PFSK-1 (cell line): ENCODE results near the gene JPT2.

Source experiments
- FOXP2 ChIP-seq: optimal IDR thresholded peaks from 2 replicates; pipeline ENCODE3; 2011; ENCODE audit warnings: borderline replicate concordance, control low read depth, inconsistent platforms; ENCODE audit not compliant: insufficient read depth; ENCODE audit errors: extremely low read length, extremely low read depth
- POLR2AphosphoS5 ChIP-seq: IDR thresholded peaks from 2 replicates; pipeline ENCODE4 v1.6.1; 2012; ENCODE audit warnings: low read depth, mild to moderate bottlenecking, control low read depth, low read length, moderate library complexity
- SIN3A ChIP-seq: IDR thresholded peaks from 2 replicates; pipeline ENCODE4 v1.6.1; 2012; ENCODE audit warnings: mild to moderate bottlenecking, low read length, moderate library complexity, borderline replicate concordance; ENCODE audit not compliant: insufficient read depth
- TAF1 ChIP-seq: IDR thresholded peaks from 2 replicates; pipeline ENCODE4 v1.6.1; 2012; ENCODE audit warnings: low read length, control low read depth, borderline replicate concordance; ENCODE audit not compliant: insufficient read depth
- TF ChIP-seq, protein P1 (sequence below), 2 experiments: IDR thresholded peaks; 2 replicates each; pipeline versions ENCODE4 v1.6.1 to v1.8.0; 2011 to 2012; ENCODE audit warnings: low read depth in 2 of 2, low read length in 2 of 2, control low read depth in 1 of 2, inconsistent platforms in 1 of 2, mild to moderate bottlenecking in 1 of 2, moderate library complexity in 1 of 2; ENCODE audit not compliant: insufficient read depth in 1 of 2

JPT2 gene

DNA sequence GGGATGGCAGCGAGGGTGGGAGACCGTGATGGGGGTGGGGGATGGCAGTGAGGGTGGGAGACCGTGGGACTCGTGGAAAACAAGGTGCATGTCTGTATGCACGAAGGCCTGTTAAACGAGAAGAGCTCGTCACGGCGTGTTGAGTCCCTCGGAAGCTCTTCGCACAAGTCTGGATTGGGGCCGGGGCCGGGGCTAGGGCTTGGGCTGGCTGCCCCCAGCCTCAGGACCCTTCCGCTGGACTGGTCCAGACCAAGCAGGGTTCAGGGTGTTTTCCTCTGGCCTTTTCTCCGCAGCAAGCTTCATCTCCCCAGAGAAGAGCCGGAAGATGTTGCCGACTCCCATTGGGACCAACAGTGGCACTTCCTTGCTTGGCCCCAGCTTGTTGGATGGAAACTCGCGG lies 7.7 kb upstream of the JPT2 start:
- TF ChIP-seq SIN3A: no peak
- no peak for TF ChIP-seq FOXP2
- TF ChIP-seq TAF1: no peak
- TF ChIP-seq, protein P1, sequence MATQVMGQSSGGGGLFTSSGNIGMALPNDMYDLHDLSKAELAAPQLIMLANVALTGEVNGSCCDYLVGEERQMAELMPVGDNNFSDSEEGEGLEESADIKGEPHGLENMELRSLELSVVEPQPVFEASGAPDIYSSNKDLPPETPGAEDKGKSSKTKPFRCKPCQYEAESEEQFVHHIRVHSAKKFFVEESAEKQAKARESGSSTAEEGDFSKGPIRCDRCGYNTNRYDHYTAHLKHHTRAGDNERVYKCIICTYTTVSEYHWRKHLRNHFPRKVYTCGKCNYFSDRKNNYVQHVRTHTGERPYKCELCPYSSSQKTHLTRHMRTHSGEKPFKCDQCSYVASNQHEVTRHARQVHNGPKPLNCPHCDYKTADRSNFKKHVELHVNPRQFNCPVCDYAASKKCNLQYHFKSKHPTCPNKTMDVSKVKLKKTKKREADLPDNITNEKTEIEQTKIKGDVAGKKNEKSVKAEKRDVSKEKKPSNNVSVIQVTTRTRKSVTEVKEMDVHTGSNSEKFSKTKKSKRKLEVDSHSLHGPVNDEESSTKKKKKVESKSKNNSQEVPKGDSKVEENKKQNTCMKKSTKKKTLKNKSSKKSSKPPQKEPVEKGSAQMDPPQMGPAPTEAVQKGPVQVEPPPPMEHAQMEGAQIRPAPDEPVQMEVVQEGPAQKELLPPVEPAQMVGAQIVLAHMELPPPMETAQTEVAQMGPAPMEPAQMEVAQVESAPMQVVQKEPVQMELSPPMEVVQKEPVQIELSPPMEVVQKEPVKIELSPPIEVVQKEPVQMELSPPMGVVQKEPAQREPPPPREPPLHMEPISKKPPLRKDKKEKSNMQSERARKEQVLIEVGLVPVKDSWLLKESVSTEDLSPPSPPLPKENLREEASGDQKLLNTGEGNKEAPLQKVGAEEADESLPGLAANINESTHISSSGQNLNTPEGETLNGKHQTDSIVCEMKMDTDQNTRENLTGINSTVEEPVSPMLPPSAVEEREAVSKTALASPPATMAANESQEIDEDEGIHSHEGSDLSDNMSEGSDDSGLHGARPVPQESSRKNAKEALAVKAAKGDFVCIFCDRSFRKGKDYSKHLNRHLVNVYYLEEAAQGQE (IDR thresholded peaks at IDR 0.05; ENCODE audit: insufficient read depth in 1 of 2, low read depth in 2 of 2, low read length in 2 of 2): no peak
- TF ChIP-seq POLR2AphosphoS5: no peak

DNA sequence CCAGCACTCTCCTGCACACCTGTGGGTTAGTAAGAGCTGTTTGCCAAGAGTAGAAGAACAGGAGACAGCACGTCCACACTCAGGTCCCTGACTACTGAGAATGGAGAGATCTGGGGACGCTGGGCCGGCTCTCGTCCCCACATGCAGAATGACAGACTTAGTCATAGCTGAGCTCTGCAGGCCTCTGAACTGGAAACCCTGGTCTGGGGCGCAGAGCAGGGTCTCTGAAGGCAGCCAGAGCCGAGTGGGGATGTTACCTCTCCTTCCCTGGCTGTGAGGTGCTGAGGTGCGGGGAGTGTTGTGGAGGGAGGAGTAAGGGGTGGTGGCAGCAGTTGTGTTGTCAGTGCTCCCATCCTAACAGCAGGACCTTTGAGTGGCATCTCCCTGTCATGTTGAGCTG lies 7.2 kb upstream of the JPT2 start:
- no peak for TF ChIP-seq FOXP2
- no peak for TF ChIP-seq SIN3A
- TF ChIP-seq POLR2AphosphoS5: no peak
- no peak for TF ChIP-seq TAF1
- TF ChIP-seq, protein P1 (IDR thresholded peaks at IDR 0.05; ENCODE audit: insufficient read depth in 1 of 2, low read depth in 2 of 2, low read length in 2 of 2): no peak

DNA sequence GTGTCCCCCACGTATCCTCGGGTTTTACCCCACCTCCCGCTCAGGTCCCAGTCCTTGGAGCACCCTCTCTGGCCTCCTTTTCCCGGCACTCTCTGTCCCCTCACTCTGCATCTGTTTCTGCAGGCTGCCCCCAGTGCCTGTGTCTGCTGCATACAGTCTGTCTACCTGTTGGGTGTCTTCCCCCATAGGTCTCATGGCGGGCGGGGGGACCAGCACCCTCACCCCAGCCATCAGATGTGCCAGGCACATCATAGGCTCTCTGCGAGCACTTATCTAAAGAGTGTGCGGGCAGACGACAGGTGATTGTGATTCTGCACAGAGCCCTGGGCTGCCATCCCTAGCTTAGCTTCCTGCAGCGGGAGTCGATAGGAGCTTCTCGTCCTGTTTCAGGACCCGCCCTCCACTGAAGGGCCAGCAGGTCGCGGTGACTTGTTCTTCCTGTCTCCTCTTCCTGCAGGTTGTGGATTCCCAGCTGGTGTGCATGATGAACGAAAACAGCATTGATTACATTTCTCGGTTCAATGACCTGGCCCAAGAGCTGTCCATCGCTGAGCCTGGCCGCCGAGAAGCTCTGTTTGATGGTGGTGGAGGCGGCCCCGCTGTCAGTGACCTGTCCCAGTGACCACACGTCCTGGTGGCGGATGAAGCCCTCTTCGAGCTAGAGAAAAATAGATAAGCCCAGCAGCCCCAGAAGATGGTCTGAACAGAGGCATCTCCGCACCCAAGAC lies 4.5 kb upstream of the JPT2 start:
- no peak for TF ChIP-seq FOXP2
- no peak for TF ChIP-seq POLR2AphosphoS5
- TF ChIP-seq, protein P1 (IDR thresholded peaks at IDR 0.05; ENCODE audit: insufficient read depth in 1 of 2, low read depth in 2 of 2, low read length in 2 of 2): no peak
- TF ChIP-seq SIN3A: no peak
- TF ChIP-seq TAF1: no peak

DNA sequence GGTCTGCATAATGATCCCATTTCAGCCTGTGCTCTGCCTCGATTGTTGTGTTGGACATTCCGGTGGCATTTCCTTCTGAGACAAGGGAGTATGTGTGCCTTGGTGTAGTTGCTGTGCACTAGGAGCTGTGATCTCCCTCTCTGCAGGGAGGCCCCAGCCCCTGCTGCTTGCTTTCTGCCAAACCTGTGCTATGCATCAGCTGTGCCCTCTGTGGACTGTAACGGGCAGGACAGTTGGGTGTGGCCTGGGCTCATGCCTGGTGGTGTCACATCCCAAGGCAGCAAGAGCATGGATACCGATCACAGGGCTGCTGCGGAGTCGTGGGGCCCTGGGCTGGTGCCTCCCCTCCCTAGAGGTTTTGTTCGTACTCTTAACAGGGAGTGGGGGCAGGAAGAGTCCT lies 3.8 kb upstream of the JPT2 start:
- TF ChIP-seq POLR2AphosphoS5: no peak
- TF ChIP-seq, protein P1 (IDR thresholded peaks at IDR 0.05; ENCODE audit: insufficient read depth in 1 of 2, low read depth in 2 of 2, low read length in 2 of 2): no peak
